Muscle layer of colon (tissue), 2 donors: ENCODE measurements around the gene OR52E8.

ENCODE experiments used
- H3K27ac ChIP-seq: one replicate; pipeline ENCODE4 v1.7.0; 2013; ENCODE audit warnings: low read depth, mild to moderate bottlenecking, low read length, moderate library complexity
- H3K27me3 ChIP-seq, 2 donors: one replicate each; pipeline ENCODE4 v1.7.0; 2013; ENCODE audit warnings: low read length in 2 of 2, mild to moderate bottlenecking in 2 of 2; ENCODE audit not compliant: insufficient read depth in 2 of 2, control insufficient read depth in 1 of 2
- H3K36me3 ChIP-seq: one replicate; pipeline ENCODE4 v1.7.0; 2013; ENCODE audit warnings: mild to moderate bottlenecking, low read length; ENCODE audit not compliant: insufficient read depth
- H3K4me1 ChIP-seq: one replicate; pipeline ENCODE4 v1.7.0; 2013; ENCODE audit warnings: mild to moderate bottlenecking, low read length; ENCODE audit not compliant: insufficient read depth
- H3K4me3 ChIP-seq, 2 donors: one replicate each; pipeline ENCODE4 v1.7.0; 2013; ENCODE audit warnings: low read length in 2 of 2, low read depth in 1 of 2, mild to moderate bottlenecking in 1 of 2, moderate library complexity in 1 of 2
- H3K9ac ChIP-seq: one replicate; pipeline ENCODE4 v1.7.0; 2013; ENCODE audit warnings: low read length
- H3K9me3 ChIP-seq: one replicate; pipeline ENCODE4 v1.7.0; 2013; ENCODE audit warnings: mild to moderate bottlenecking, low read length
- donor health status: abdominal sarcoma.
- donor health status: Adenocarcinoma of cecum.

Gene OR52E8

DNA sequence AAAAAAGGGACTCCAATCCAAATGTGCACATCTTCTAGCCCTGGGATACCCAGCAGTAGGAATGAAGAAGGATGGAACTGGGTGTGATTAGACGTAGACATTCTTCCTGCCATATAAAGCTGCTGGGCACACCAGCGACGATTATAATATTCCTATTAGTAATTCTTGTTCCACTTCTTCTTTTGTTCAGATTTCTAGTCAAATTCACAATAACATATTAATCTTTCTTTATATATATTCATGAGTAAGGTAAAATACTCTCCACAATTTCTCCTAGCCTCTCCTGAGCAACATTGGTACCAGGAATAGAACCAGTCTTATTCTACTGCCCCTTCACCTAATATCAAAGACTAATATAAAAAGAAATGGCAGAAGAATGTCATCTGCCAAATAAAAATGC lies at the start of gene OR52E8:
Gene OR52E8, minus strand, starts transcription at position 101 of the 400 bp plus-strand sequence. Its CDS starts 0 bp downstream, at position 101.
- Histone ChIP-seq H3K27ac (no peak within 1 kb of the TSS), H3K4me1 (no peaks in the 10 kb centered on the region), H3K9ac (no peak within 1 kb of the TSS), H3K27me3 (no peaks in the 10 kb centered on the region), H3K9me3 (no peaks in the 10 kb centered on the region), H3K36me3 (no peaks in the 10 kb centered on the region), H3K4me3 (no peak within 1 kb of the TSS)

GRCh38 chr11:5899534-5899933 lies 42.0 kb upstream of the OR52E8 start:
- H3K36me3 ChIP-seq = no peaks in the 10 kb centered on the region
- no peak overlapping the region for H3K27ac ChIP-seq

DNA sequence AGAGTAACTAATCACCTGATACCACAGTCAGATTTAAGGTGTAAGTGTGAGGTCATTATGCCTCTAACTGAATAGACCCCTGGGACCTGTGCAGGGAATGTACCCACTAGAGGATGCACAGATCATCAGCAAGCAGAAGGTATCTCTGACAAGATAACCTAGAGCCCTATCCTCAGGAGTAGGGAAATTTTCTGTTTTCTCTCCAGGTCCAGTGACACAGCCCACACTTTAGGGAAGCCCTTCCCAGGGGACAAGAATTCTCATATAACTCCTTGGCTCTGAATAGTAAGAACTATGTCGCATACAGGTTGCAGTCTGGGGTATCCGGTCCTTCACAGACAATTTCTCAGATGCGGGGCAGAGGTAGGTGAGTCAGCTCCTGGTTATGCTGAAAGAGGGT lies 35.4 kb upstream of the OR52E8 start, which contains the start of gene OR52E5:
Gene OR52E5, plus strand, starts transcription at position 301 of the 400 bp plus-strand sequence. CDS start 7,569 bp downstream, outside the sequence.
- Histone ChIP-seq H3K27ac (no peak within 1 kb of the TSS), H3K9me3 (no peaks in the 10 kb centered on the region), H3K36me3 (no peaks in the 10 kb centered on the region), H3K4me1 (no peaks in the 10 kb centered on the region), H3K27me3 (no peaks in the 10 kb centered on the region), H3K4me3 (no peak within 1 kb of the TSS), H3K9ac (no peak within 1 kb of the TSS)

More at GRCh38 chr11:5899534-5899933, 42.0 kb upstream of the OR52E8 start:
- H3K9me3 ChIP-seq = no peaks in the 10 kb centered on the region
- no peaks in the 10 kb centered on the region for H3K4me1 ChIP-seq
- H3K27me3 ChIP-seq = no peaks in the 10 kb centered on the region
- no peak overlapping the region for H3K4me3 ChIP-seq
- H3K9ac ChIP-seq = no peak overlapping the region

- Histone ChIP-seq H3K9me3 (no peaks in the 10 kb centered on the region), H3K9ac (no peak overlapping the region), H3K36me3 (no peaks in the 10 kb centered on the region), H3K27me3 (no peaks in the 10 kb centered on the region), H3K4me3 (no peak overlapping the region), H3K4me1 (no peaks in the 10 kb centered on the region), H3K27ac (no peak overlapping the region)
Measured at GRCh38 chr11:5891216-5891800, 33.8 kb upstream of the OR52E8 start.

DNA sequence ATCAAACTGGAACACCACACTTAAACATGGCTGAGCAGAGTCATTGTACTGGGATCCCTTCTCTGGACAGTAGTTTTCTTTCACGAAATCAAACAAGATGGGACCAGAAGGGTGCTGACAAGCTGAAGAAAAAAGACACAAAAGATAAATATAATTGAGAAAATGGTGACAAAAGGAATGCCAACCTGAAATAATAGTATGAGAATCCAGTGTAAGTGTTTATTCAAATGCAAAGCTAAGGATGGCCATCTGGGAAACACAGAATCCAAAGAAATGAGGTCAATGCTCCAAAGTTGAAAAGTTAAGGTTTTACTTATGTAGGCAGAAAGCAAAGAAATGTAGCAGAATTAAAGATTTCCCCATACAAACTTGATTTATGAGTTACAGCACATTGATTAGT lies 30.2 kb upstream of the OR52E8 start:
- Histone ChIP-seq H3K27ac (no peak overlapping the region), H3K36me3 (no peaks in the 10 kb centered on the region), H3K9me3 (no peaks in the 10 kb centered on the region)

GRCh38 chr11:5887172-5887571 lies 29.7 kb upstream of the OR52E8 start:
- Histone ChIP-seq H3K27ac (no peak overlapping the region), H3K36me3 (no peaks in the 10 kb centered on the region), H3K27me3 (no peaks in the 10 kb centered on the region), H3K9me3 (no peaks in the 10 kb centered on the region), H3K4me1 (no peaks in the 10 kb centered on the region), H3K9ac (no peak overlapping the region), H3K4me3 (no peak overlapping the region)

More for the DNA sequence above, 30.2 kb upstream of the OR52E8 start:
- H3K9ac ChIP-seq = no peak overlapping the region
- H3K4me3 ChIP-seq = no peak overlapping the region
- H3K4me1 ChIP-seq = no peaks in the 10 kb centered on the region
- H3K27me3 ChIP-seq = no peaks in the 10 kb centered on the region

DNA sequence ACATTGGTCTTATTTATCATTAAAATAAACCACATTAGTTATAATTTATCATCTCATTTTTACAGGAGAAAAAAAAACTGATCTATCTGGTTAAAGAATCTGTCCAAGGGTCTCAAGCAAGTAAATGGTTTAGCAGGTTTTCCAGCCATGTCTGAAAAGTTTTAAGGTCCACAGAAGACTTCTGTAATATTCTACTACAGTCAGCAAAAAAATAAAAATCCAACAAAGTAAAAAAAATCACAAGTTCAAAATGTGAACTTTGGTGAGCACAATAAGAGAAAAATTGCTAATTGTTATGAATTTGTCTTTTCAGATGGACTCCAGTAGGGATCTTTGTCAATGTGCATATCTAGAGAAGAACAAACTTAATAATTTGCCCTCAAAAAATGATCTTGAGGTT lies 24.3 kb upstream of the OR52E8 start:
- Histone ChIP-seq H3K36me3 (no peaks in the 10 kb centered on the region), H3K27me3 (no peaks in the 10 kb centered on the region), H3K9ac (no peak overlapping the region), H3K27ac (no peak overlapping the region), H3K4me1 (no peaks in the 10 kb centered on the region), H3K4me3 (no peak overlapping the region), H3K9me3 (no peaks in the 10 kb centered on the region)

DNA sequence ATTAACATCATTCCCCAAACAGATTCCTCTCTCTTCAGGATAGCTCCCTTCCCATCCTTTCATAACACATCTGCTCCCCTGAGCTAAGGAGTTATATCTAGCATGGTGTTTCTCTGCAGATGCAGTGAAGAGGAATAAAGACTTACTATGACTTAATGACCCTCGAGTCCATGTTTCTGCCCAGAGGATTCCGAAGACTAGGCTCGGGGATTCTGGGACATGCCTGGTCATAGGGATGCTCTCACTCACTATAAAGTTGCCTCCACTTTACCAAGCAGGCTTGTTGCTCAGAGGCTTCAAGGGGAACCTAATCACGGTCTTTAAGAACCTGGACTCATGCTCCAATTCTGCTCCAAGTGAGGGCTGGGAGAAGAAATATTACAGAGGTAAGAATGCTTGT lies 22.8 kb upstream of the OR52E8 start, which contains the start of gene OR52E4:
Gene OR52E4, plus strand, starts transcription at position 301 of the 400 bp plus-strand sequence. CDS start 3,664 bp downstream, outside the sequence.
- Histone ChIP-seq H3K9ac (no peak within 1 kb of the TSS), H3K4me3 (no peak within 1 kb of the TSS), H3K27ac (no peak within 1 kb of the TSS), H3K4me1 (no peaks in the 10 kb centered on the region), H3K36me3 (no peaks in the 10 kb centered on the region), H3K9me3 (no peaks in the 10 kb centered on the region), H3K27me3 (no peaks in the 10 kb centered on the region)

GRCh38 chr11:5878564-5878963 lies 21.1 kb upstream of the OR52E8 start:
- Histone ChIP-seq H3K9me3 (no peaks in the 10 kb centered on the region), H3K27ac (no peak overlapping the region), H3K9ac (no peak overlapping the region), H3K36me3 (no peaks in the 10 kb centered on the region), H3K4me1 (no peaks in the 10 kb centered on the region), H3K4me3 (no peak overlapping the region), H3K27me3 (no peaks in the 10 kb centered on the region)

- H3K9ac ChIP-seq = no peak overlapping the region
- no peaks in the 10 kb centered on the region for H3K36me3 ChIP-seq
- no peak overlapping the region for H3K4me3 ChIP-seq
- H3K4me1 ChIP-seq = no peaks in the 10 kb centered on the region
- H3K27ac ChIP-seq = no peak overlapping the region
- no peaks in the 10 kb centered on the region for H3K9me3 ChIP-seq
- no peaks in the 10 kb centered on the region for H3K27me3 ChIP-seq
Measured at GRCh38 chr11:5865826-5866225, 8.3 kb upstream of the OR52E8 start.

GRCh38 chr11:5851002-5851401 lies 6.5 kb downstream of the OR52E8 start:
- Histone ChIP-seq H3K36me3 (no peaks in the 10 kb centered on the region), H3K9me3 (no peaks in the 10 kb centered on the region), H3K27me3 (no peaks in the 10 kb centered on the region), H3K27ac (no peak overlapping the region), H3K9ac (no peak overlapping the region), H3K4me3 (no peak overlapping the region), H3K4me1 (no peaks in the 10 kb centered on the region)

- no peaks in the 10 kb centered on the region for H3K9me3 ChIP-seq
- H3K27me3 ChIP-seq = no peaks in the 10 kb centered on the region
- H3K36me3 ChIP-seq = no peaks in the 10 kb centered on the region
- no peak overlapping the region for H3K4me3 ChIP-seq
- no peaks in the 10 kb centered on the region for H3K4me1 ChIP-seq
- H3K27ac ChIP-seq = no peak overlapping the region
- H3K9ac ChIP-seq = no peak overlapping the region
Measured at GRCh38 chr11:5847711-5848110, 9.8 kb downstream of the OR52E8 start.
